ENCODE data around the gene TOM1L2.

TOM1L2 gene

GRCh38 chr17:17983776-17984175, 11.6 kb upstream of the TOM1L2 start:
- DNase-seq (ENCODE audit: low read depth), result no peak
- no peak for TF ChIP-seq CTCF (IDR thresholded peaks at IDR 0.05; ENCODE audit: insufficient read depth, low read depth, low read length, missing control alignments)
- no peak overlapping the region for H3K4me3 ChIP-seq (ENCODE audit: low read depth, low read length)

GRCh38 chr17:17983376-17983775, 11.2 kb upstream of the TOM1L2 start:
- no peak for DNase-seq (ENCODE audit: low read depth)
- no peak for TF ChIP-seq CTCF (IDR thresholded peaks at IDR 0.05; ENCODE audit: insufficient read depth, low read depth, low read length, missing control alignments)
- no peak overlapping the region for H3K4me3 ChIP-seq (ENCODE audit: low read depth, low read length)

DNA sequence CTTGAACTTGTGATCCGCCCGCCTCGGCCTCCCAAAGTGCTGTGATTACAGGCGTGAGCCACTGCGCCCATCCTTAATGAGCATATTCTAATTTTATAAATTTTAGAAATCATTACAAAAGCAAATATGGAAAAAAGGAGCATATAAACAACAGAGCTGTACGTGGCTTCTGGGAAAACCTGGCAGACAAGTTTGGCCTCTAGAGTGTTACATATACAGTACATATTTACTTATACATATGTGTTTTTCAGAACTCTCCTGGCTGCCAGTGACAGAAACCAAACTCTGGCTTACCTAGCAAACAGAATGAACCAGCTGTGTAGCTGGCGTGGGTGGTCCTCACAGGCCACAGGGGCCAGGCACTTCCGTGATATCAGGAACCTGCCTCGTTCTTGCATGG, 10.6 kb upstream of the TOM1L2 start:
- TF ChIP-seq CTCF (IDR thresholded peaks at IDR 0.05; ENCODE audit: insufficient read depth, low read depth, low read length, missing control alignments), result no peak
- H3K4me3 ChIP-seq (ENCODE audit: low read depth, low read length), result no peak overlapping the region
- DNase-seq (ENCODE audit: low read depth), result no peak

GRCh38 chr17:17981330-17981729, 9.1 kb upstream of the TOM1L2 start:
- H3K4me3 ChIP-seq (ENCODE audit: low read depth, low read length), result no peak overlapping the region
- no peak for TF ChIP-seq CTCF (IDR thresholded peaks at IDR 0.05; ENCODE audit: insufficient read depth, low read depth, low read length, missing control alignments)
- no peak for DNase-seq (ENCODE audit: low read depth)

GRCh38 chr17:17979778-17980177, 7.6 kb upstream of the TOM1L2 start:
- no peak for DNase-seq (ENCODE audit: low read depth)
- TF ChIP-seq CTCF (IDR thresholded peaks at IDR 0.05; ENCODE audit: insufficient read depth, low read depth, low read length, missing control alignments), result no peak
- H3K4me3 ChIP-seq (ENCODE audit: low read depth, low read length), result no peak overlapping the region

DNA sequence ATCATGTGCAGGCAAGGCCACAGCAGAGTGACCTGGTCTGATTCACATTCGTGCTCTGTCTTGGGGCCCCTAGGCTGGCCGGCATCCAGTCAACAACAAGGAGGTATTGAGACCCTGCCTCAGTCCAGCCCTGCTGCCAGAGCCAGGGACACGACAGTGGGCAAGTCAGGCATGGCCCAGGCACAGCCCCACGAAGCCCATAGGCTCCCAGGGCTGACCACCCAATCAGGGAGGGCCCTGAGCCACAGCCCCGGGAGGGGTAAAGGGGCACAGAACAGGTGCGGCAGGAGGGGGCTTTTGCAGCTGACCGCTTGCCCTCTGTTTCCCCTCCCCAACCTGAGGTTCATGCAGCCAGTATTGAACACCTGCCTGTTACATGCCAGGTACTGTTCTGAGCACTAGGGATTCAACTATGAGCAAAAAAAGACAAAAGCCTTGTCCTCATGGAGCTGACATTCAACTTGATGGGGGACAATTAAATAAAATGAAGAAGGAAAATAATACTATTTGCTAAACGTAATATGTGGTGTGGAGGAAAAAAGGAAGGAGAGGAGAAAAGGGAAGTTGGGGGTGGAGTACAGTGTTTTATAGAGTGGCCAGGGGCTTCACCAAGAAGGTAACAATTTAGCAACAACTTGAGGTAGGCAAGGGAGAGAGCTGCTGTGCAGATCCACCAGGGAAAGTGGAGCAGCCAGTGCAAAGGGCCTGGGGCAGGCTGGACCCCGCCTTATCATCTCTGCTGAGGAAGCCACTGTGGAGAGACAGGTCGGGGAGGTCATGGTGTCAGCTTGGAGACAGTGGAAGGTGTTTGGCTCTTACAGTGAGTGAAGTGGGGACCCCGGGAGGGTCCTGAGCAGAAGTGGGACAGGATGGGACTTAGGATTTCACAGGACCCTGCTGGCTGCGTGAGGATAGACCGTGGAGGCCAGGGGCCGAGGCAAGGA, 6.6 kb upstream of the TOM1L2 start:
- no peak overlapping the region for H3K4me3 ChIP-seq (ENCODE audit: low read depth, low read length)
- no peak for DNase-seq (ENCODE audit: low read depth)
- no peak for TF ChIP-seq CTCF (IDR thresholded peaks at IDR 0.05; ENCODE audit: insufficient read depth, low read depth, low read length, missing control alignments)
